Measurements from ENCODE around the gene WDR43.

DNA sequence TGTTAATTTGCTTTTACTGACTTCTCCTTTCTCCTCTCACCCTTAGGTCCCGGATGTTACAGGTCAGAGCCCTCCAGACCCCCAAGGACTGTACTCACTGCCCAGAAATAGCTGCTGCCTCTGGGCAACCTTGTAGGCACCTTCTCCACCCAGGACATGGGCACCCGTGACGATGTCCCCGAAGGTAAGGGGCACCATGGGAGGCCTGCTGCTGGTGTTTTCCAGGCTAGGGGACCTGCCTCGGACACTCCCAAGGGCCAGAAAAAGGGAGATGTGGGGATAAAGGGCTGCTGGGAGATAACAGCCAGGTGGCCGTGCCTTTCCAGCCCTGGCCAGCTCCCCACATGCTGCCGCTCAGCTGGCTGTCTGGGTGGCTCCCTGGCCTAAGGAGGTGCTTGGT lies 100.2 kb downstream of the WDR43 start:
- TF ChIP-seq, protein P1, sequence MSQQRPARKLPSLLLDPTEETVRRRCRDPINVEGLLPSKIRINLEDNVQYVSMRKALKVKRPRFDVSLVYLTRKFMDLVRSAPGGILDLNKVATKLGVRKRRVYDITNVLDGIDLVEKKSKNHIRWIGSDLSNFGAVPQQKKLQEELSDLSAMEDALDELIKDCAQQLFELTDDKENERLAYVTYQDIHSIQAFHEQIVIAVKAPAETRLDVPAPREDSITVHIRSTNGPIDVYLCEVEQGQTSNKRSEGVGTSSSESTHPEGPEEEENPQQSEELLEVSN (IDR thresholded peaks at IDR 0.05; ENCODE audit: borderline replicate concordance in 1 of 2, extremely low read depth in 1 of 2, insufficient read depth in 1 of 2, insufficient read length in 1 of 2, low read depth in 1 of 2, low read length in 1 of 2, poor library complexity in 1 of 2, severe bottlenecking in 1 of 2) = no peak
- TF ChIP-seq EZH2 (IDR thresholded peaks at IDR 0.05; ENCODE audit: borderline replicate concordance, low read depth, low read length) = no peak
- no peak for TF ChIP-seq GATA2 (CRISPR knock-in tag; IDR thresholded peaks at IDR 0.05)
- no peak for TF ChIP-seq SRSF1 (IDR thresholded peaks at IDR 0.05; ENCODE audit: low read depth, low read length)
- no peak for TF ChIP-seq TARDBP (IDR thresholded peaks at IDR 0.05)
- no peak for TF ChIP-seq PHF21A (IDR thresholded peaks at IDR 0.05; ENCODE audit: borderline replicate concordance, low read depth)
- TF ChIP-seq HCFC1 (IDR thresholded peaks at IDR 0.05; ENCODE audit: low read depth, low read length) = no peak
- TF ChIP-seq CAMTA2 (CRISPR knock-in tag; conservative IDR thresholded peaks at IDR 0.05) = no peak
- TF ChIP-seq, protein P2, sequence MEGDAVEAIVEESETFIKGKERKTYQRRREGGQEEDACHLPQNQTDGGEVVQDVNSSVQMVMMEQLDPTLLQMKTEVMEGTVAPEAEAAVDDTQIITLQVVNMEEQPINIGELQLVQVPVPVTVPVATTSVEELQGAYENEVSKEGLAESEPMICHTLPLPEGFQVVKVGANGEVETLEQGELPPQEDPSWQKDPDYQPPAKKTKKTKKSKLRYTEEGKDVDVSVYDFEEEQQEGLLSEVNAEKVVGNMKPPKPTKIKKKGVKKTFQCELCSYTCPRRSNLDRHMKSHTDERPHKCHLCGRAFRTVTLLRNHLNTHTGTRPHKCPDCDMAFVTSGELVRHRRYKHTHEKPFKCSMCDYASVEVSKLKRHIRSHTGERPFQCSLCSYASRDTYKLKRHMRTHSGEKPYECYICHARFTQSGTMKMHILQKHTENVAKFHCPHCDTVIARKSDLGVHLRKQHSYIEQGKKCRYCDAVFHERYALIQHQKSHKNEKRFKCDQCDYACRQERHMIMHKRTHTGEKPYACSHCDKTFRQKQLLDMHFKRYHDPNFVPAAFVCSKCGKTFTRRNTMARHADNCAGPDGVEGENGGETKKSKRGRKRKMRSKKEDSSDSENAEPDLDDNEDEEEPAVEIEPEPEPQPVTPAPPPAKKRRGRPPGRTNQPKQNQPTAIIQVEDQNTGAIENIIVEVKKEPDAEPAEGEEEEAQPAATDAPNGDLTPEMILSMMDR (IDR thresholded peaks at IDR 0.05 in 2 of 3, conservative IDR thresholded peaks at IDR 0.05 in 1 of 3; ENCODE audit: insufficient read depth in 2 of 3, low read depth in 1 of 3, low read length in 3 of 3) = no peak
- TF ChIP-seq JUN (IDR thresholded peaks at IDR 0.05; ENCODE audit: borderline replicate concordance, low read depth, low read length) = no peak
- TF ChIP-seq JUN (CRISPR knock-in tag; IDR thresholded peaks at IDR 0.05; ENCODE audit: borderline replicate concordance) = no peak
